GM12878 (cell line): ENCODE measurements around the gene CD209.

Experiments
- NFXL1 ChIP-seq: fragments of 450-650 bp; IDR thresholded peaks from 2 replicates; pipeline ENCODE4 v1.6.1; 2017; ENCODE audit warnings: antibody characterized with exemption, mild to moderate bottlenecking, borderline replicate concordance
- TF ChIP-seq, protein P1 (sequence below): fragments of 450-650 bp; formaldehyde crosslinking; IDR thresholded peaks from 2 replicates; pipeline ENCODE4 v1.4.0; 2022; ENCODE audit warnings: mild to moderate bottlenecking, moderate library complexity

DNA sequence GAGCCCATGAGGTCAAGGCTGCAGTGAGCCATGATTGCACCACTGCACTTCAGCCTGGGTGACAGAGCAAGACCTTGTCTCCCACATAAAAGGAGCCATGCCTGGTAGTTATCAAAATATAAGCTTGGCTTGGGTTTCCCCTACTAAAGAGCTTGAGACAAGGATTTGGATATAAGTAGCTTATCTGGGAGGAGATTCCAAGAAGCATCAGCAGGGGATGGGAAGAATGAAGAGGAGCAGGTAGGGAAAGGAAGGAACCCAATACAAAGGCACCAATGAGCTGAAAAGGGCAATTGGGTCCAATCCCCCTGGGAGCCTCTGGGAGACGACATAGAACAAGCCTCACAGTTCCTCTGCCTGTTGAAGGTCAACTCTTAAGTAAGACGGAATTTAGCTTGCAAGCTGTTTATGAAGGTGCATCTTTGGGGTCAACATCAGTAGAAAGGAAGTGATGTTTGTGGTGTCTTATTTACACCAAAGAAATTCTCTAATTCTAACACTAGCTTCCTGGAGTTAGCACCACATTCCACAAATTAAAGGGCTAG, 8.1 kb downstream of the CD209 start:
- TF ChIP-seq, protein P1, sequence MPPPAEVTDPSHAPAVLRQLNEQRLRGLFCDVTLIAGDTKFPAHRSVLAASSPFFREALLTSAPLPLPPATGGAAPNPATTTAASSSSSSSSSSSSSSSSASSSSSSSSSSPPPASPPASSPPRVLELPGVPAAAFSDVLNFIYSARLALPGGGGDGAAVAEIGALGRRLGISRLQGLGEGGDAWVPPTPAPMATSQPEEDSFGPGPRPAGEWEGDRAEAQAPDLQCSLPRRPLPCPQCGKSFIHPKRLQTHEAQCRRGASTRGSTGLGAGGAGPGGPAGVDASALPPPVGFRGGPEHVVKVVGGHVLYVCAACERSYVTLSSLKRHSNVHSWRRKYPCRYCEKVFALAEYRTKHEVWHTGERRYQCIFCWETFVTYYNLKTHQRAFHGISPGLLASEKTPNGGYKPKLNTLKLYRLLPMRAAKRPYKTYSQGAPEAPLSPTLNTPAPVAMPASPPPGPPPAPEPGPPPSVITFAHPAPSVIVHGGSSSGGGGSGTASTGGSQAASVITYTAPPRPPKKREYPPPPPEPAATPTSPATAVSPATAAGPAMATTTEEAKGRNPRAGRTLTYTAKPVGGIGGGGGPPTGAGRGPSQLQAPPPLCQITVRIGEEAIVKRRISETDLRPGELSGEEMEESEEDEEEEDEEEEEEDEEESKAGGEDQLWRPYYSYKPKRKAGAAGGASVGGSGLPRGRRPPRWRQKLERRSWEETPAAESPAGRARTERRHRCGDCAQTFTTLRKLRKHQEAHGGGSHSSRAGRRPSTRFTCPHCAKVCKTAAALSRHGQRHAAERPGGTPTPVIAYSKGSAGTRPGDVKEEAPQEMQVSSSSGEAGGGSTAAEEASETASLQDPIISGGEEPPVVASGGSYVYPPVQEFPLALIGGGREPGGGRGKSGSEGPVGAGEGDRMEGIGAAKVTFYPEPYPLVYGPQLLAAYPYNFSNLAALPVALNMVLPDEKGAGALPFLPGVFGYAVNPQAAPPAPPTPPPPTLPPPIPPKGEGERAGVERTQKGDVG, result no peak
- no peak for TF ChIP-seq NFXL1
